Jurkat, Clone E6-1 (cell line): Measurements from ENCODE around the gene LRP5. TPM values are rescaled to one million over a fixed set of nuclear protein-coding genes. Genes with fewer than 3 reads are reported as not detected.

Experiments used
- DNase-seq: peaks from one replicate; pipeline ENCODE4 v3.0.0-alpha.2; 2011; ENCODE audit warnings: low read depth, low spot score
- H3K4me3 ChIP-seq: 2 replicates; pipeline ENCODE4 v1.5.1; 2011; ENCODE audit warnings: mild to moderate bottlenecking, low read length, control low read depth, moderate library complexity
- polyA plus RNA-seq: library from polyadenylated mRNA; unstranded; fragments of >200 nt; gene quantifications from one replicate; pipeline ENCODE4 v1.2.1, GENCODE V29; 2012; ENCODE audit warnings: missing spikeins; ENCODE audit not compliant: insufficient read length, insufficient read depth

Gene LRP5
- polyA plus RNA-seq: 15.7 TPM

- peak within 1 kb of the TSS; percentile 79 for H3K4me3 ChIP-seq
- no peak for DNase-seq
These were observed at the start of gene LRP5 for GRCh38 chr11:68312117-68312779. Gene LRP5 (plus strand): TSS chr11:68312591. CDS start chr11:68312715, 124 bp downstream.

- no peak overlapping the region for H3K4me3 ChIP-seq
- no peak for DNase-seq
These were observed 48.9 kb upstream of the LRP5 start for GRCh38 chr11:68263444-68264035.

- H3K4me3 ChIP-seq: no peak overlapping the region
- DNase-seq: no peak
These were observed 48.1 kb upstream of the LRP5 start for GRCh38 chr11:68264244-68264643.

- H3K4me3 ChIP-seq: no peak overlapping the region
- no peak for DNase-seq
These were observed 47.5 kb upstream of the LRP5 start for GRCh38 chr11:68264741-68265540.

- no peak for DNase-seq
- no peak overlapping the region for H3K4me3 ChIP-seq
These were observed 46.1 kb upstream of the LRP5 start for GRCh38 chr11:68266121-68266891.

- DNase-seq: no peak
- no peak overlapping the region for H3K4me3 ChIP-seq
These were observed 45.2 kb upstream of the LRP5 start for GRCh38 chr11:68266936-68267880.

- H3K4me3 ChIP-seq: no peak overlapping the region
- no peak for DNase-seq
These were observed 44.5 kb upstream of the LRP5 start for GRCh38 chr11:68267881-68268240.

GRCh38 chr11:68269414-68270081 is 42.8 kb upstream of the LRP5 start:
- DNase-seq: no peak
- no peak overlapping the region for H3K4me3 ChIP-seq

- no peak for DNase-seq
- H3K4me3 ChIP-seq: peak overlapping the region; percentile 80; the same call in 1 of the 2 replicates
These were observed 42.0 kb upstream of the LRP5 start for GRCh38 chr11:68270196-68271022.

GRCh38 chr11:68271023-68271780 is 41.2 kb upstream of the LRP5 start:
- DNase-seq: peak; percentile 79
- H3K4me3 ChIP-seq: peak overlapping the region; percentile 80

- H3K4me3 ChIP-seq: peak within 1 kb of the TSS; percentile 80
These were observed 40.4 kb upstream of the LRP5 start, which contains the start of gene C11orf24 for GRCh38 chr11:68271781-68272608. Gene C11orf24 (minus strand): TSS chr11:68271973. CDS start chr11:68263767, 8,206 bp downstream.

GRCh38 chr11:68273026-68273738 is 39.2 kb upstream of the LRP5 start:
- DNase-seq: no peak
- H3K4me3 ChIP-seq: peak overlapping the region; percentile 10

More at GRCh38 chr11:68271781-68272608, 40.4 kb upstream of the LRP5 start, which contains the start of gene C11orf24:
- peak; percentile 87 for DNase-seq

- DNase-seq: no peak
- no peak overlapping the region for H3K4me3 ChIP-seq
These were observed 38.1 kb upstream of the LRP5 start for GRCh38 chr11:68274306-68274705.

- H3K4me3 ChIP-seq: no peak overlapping the region
- DNase-seq: no peak
These were observed 36.5 kb upstream of the LRP5 start for GRCh38 chr11:68275721-68276507.
